IPS-18a (cell line): Measurements from ENCODE around the gene CRAT.

Experiments
- H3K27ac ChIP-seq: one replicate; pipeline ENCODE4 v1.5.1; 2013; ENCODE audit warnings: low read length
- H3K27me3 ChIP-seq: one replicate; pipeline ENCODE4 v1.6.1; 2013; ENCODE audit warnings: mild to moderate bottlenecking, low read length; ENCODE audit not compliant: control insufficient read depth, insufficient read depth
- H3K36me3 ChIP-seq: one replicate; pipeline ENCODE4 v1.6.1; 2013; ENCODE audit warnings: low read depth, low read length; ENCODE audit not compliant: control insufficient read depth
- H3K4me1 ChIP-seq: one replicate; pipeline ENCODE4 v1.6.1; 2013; ENCODE audit warnings: low read depth, low read length; ENCODE audit not compliant: control insufficient read depth
- H3K4me3 ChIP-seq: one replicate; pipeline ENCODE4 v1.5.1; 2013; ENCODE audit warnings: low read length
- H3K9ac ChIP-seq: one replicate; pipeline ENCODE4 v1.6.1; 2013; ENCODE audit warnings: mild to moderate bottlenecking, low read length, moderate library complexity
- H3K9me3 ChIP-seq: one replicate; pipeline ENCODE4 v1.6.1; 2013; ENCODE audit warnings: low read depth, low read length; ENCODE audit not compliant: control insufficient read depth

The CRAT gene

GRCh38 chr9:129143031-129143927 is 32.7 kb upstream of the CRAT start:
- H3K4me3 ChIP-seq: peak overlapping the region; percentile 34
- H3K36me3 ChIP-seq: peaks cover 9% of the 10 kb centered on the region
- H3K9ac ChIP-seq: no peak overlapping the region
- H3K27me3 ChIP-seq: no peaks in the 10 kb centered on the region
- H3K9me3 ChIP-seq: no peaks in the 10 kb centered on the region
- peaks cover 56% of the 10 kb centered on the region for H3K4me1 ChIP-seq
- peak overlapping the region; percentile 36 for H3K27ac ChIP-seq

- Histone ChIP-seq H3K27ac (no peak overlapping the region), H3K9me3 (no peaks in the 10 kb centered on the region), H3K27me3 (no peaks in the 10 kb centered on the region), H3K4me3 (peak overlapping the region; percentile 34), H3K4me1 (peaks cover 56% of the 10 kb centered on the region), H3K9ac (no peak overlapping the region), H3K36me3 (peaks cover 11% of the 10 kb centered on the region)
These were observed 31.7 kb upstream of the CRAT start for GRCh38 chr9:129142138-129142935.

GRCh38 chr9:129141066-129142041 is 30.8 kb upstream of the CRAT start:
- peaks cover 15% of the 10 kb centered on the region for H3K36me3 ChIP-seq
- H3K27ac ChIP-seq: peak overlapping the region; percentile 79
- H3K27me3 ChIP-seq: no peaks in the 10 kb centered on the region
- no peaks in the 10 kb centered on the region for H3K9me3 ChIP-seq
- peak overlapping the region; percentile 98 for H3K9ac ChIP-seq
- H3K4me3 ChIP-seq: peak overlapping the region; percentile 36
- peaks cover 54% of the 10 kb centered on the region for H3K4me1 ChIP-seq

- Histone ChIP-seq H3K4me3 (peak overlapping the region; percentile 74), H3K9ac (peak overlapping the region; percentile 98), H3K27me3 (no peaks in the 10 kb centered on the region), H3K36me3 (peaks cover 18% of the 10 kb centered on the region), H3K27ac (peak overlapping the region; percentile 99), H3K4me1 (peaks cover 48% of the 10 kb centered on the region), H3K9me3 (no peaks in the 10 kb centered on the region)
These were observed 29.9 kb upstream of the CRAT start for GRCh38 chr9:129140397-129141065.

- Histone ChIP-seq H3K27ac (peak overlapping the region; percentile 99), H3K36me3 (peaks cover 21% of the 10 kb centered on the region), H3K27me3 (no peaks in the 10 kb centered on the region), H3K4me3 (peak overlapping the region; percentile 74), H3K4me1 (peaks cover 43% of the 10 kb centered on the region), H3K9ac (peak overlapping the region; percentile 98), H3K9me3 (no peaks in the 10 kb centered on the region)
These were observed 29.4 kb upstream of the CRAT start for GRCh38 chr9:129139993-129140396.

- peaks cover 27% of the 10 kb centered on the region for H3K36me3 ChIP-seq
- no peaks in the 10 kb centered on the region for H3K27me3 ChIP-seq
- peaks cover 42% of the 10 kb centered on the region for H3K4me1 ChIP-seq
- peak overlapping the region; percentile 99 for H3K27ac ChIP-seq
- H3K9me3 ChIP-seq: no peaks in the 10 kb centered on the region
- H3K4me3 ChIP-seq: peak overlapping the region; percentile 74
- peak overlapping the region; percentile 98 for H3K9ac ChIP-seq
These were observed 28.8 kb upstream of the CRAT start for GRCh38 chr9:129139233-129139992.

- no peak overlapping the region for H3K9ac ChIP-seq
- no peaks in the 10 kb centered on the region for H3K9me3 ChIP-seq
- peaks cover 37% of the 10 kb centered on the region for H3K4me1 ChIP-seq
- no peak overlapping the region for H3K4me3 ChIP-seq
- H3K36me3 ChIP-seq: peaks cover 28% of the 10 kb centered on the region
- H3K27ac ChIP-seq: no peak overlapping the region
- no peaks in the 10 kb centered on the region for H3K27me3 ChIP-seq
These were observed 28.1 kb upstream of the CRAT start for GRCh38 chr9:129138476-129139232.

- no peak overlapping the region for H3K9ac ChIP-seq
- H3K36me3 ChIP-seq: peaks cover 33% of the 10 kb centered on the region
- no peak overlapping the region for H3K4me3 ChIP-seq
- no peaks in the 10 kb centered on the region for H3K9me3 ChIP-seq
- no peaks in the 10 kb centered on the region for H3K27me3 ChIP-seq
- no peak overlapping the region for H3K27ac ChIP-seq
- H3K4me1 ChIP-seq: peaks cover 32% of the 10 kb centered on the region
These were observed 27.5 kb upstream of the CRAT start for GRCh38 chr9:129138144-129138462.

- H3K4me3 ChIP-seq: no peak overlapping the region
- H3K4me1 ChIP-seq: peaks cover 26% of the 10 kb centered on the region
- H3K36me3 ChIP-seq: peaks cover 33% of the 10 kb centered on the region
- H3K9me3 ChIP-seq: no peaks in the 10 kb centered on the region
- H3K27ac ChIP-seq: no peak overlapping the region
- no peaks in the 10 kb centered on the region for H3K27me3 ChIP-seq
- no peak overlapping the region for H3K9ac ChIP-seq
These were observed 26.9 kb upstream of the CRAT start for GRCh38 chr9:129137292-129138143.
